GM23338 (cell line): ENCODE data around the gene FBRS. TPM values are rescaled to one million over a fixed set of nuclear protein-coding genes. Genes with fewer than 3 reads are reported as not detected.

ENCODE experiments used
- ATAC-seq: fragments of 200-7000 bp; cut with Tn5 transposase; 3 replicates; pipeline ENCODE4 v1.9.1; 2020
- DNase-seq: peaks from one replicate; pipeline ENCODE4 v3.0.0-alpha.2; 2015; ENCODE audit warnings: low spot score
- H2AFZ ChIP-seq: fragments of 200-600 bp; sonication (generic); 2 replicates; pipeline ENCODE4 v1.8.0; 2016; ENCODE audit warnings: antibody characterized with exemption, mild to moderate bottlenecking, moderate library complexity
- H3F3A ChIP-seq: fragments of 200-600 bp; sonication (generic); replicated peaks from 2 replicates; pipeline ENCODE4 v1.8.0; 2017; ENCODE audit warnings: antibody characterized with exemption, mixed run types, low read depth
- H3K27ac ChIP-seq: fragments of 200-600 bp; sonication (generic); 2 replicates; pipeline ENCODE4 v1.6.1; 2016; ENCODE audit warnings: low read depth
- H3K27me3 ChIP-seq: fragments of 200-600 bp; sonication (generic); 2 replicates; pipeline ENCODE4 v1.8.0; 2016; ENCODE audit warnings: mild to moderate bottlenecking, mixed run types, moderate library complexity; ENCODE audit not compliant: insufficient read depth
- H3K36me3 ChIP-seq: fragments of 200-600 bp; sonication (generic); 2 replicates; pipeline ENCODE4 v1.8.0; 2016; ENCODE audit warnings: mild to moderate bottlenecking; ENCODE audit not compliant: insufficient read depth
- H3K4me1 ChIP-seq: fragments of 200-600 bp; sonication (generic); 2 replicates; pipeline ENCODE4 v1.8.0; 2016; ENCODE audit warnings: mild to moderate bottlenecking, moderate library complexity; ENCODE audit not compliant: insufficient read depth
- H3K4me2 ChIP-seq: fragments of 200-600 bp; sonication (generic); 2 replicates; pipeline ENCODE4 v1.7.1; 2017; ENCODE audit warnings: mixed run types
- H3K4me3 ChIP-seq: fragments of 200-600 bp; sonication (generic); 2 replicates; pipeline ENCODE4 v1.6.1; 2016; ENCODE audit warnings: mixed run types
- H3K79me2 ChIP-seq: fragments of 200-600 bp; sonication (generic); replicated peaks from 2 replicates; pipeline ENCODE4 v1.8.0; 2017; ENCODE audit warnings: mild to moderate bottlenecking; ENCODE audit not compliant: insufficient read depth
- H3K9me2 ChIP-seq: fragments of 200-600 bp; sonication (generic); 2 replicates; pipeline ENCODE4 v1.8.0; 2017; ENCODE audit not compliant: insufficient read depth
- H4K20me1 ChIP-seq: fragments of 200-600 bp; sonication (generic); replicated peaks from 2 replicates; pipeline ENCODE4 v1.8.0; 2017; ENCODE audit warnings: mild to moderate bottlenecking; ENCODE audit not compliant: insufficient read depth
- H3K27ac Mint-ChIP-seq: 2 replicates; pipeline ENCODE4 v1.8.0; 2020; ENCODE audit warnings: inconsistent platforms, mild to moderate bottlenecking, moderate library complexity, mixed read lengths
- H3K27me3 Mint-ChIP-seq: 3 replicates; pipeline ENCODE4 v1.8.0; 2022; ENCODE audit warnings: low read depth, mild to moderate bottlenecking, moderate library complexity, mixed read lengths, inconsistent platforms; ENCODE audit not compliant: insufficient read depth, poor library complexity
- H3K36me3 Mint-ChIP-seq: 3 replicates; pipeline ENCODE4 v1.8.0; 2021; ENCODE audit warnings: low read depth, mild to moderate bottlenecking, inconsistent platforms, moderate library complexity, mixed read lengths
- H3K4me1 Mint-ChIP-seq: 3 replicates; pipeline ENCODE4 v1.8.0; 2020; ENCODE audit warnings: mild to moderate bottlenecking, inconsistent platforms, mixed read lengths
- H3K4me3 Mint-ChIP-seq: 3 replicates; pipeline ENCODE4 v1.8.0; 2021; ENCODE audit warnings: moderate library complexity, mild to moderate bottlenecking, inconsistent platforms, mixed read lengths
- H3K9me3 Mint-ChIP-seq: 3 replicates; pipeline ENCODE4 v1.8.0; 2020; ENCODE audit warnings: moderate library complexity, mild to moderate bottlenecking, inconsistent platforms, mixed read lengths
- CREB1 ChIP-seq: fragments of 250-450 bp; sonication (Bioruptor Pico); IDR thresholded peaks from 2 replicates; pipeline ENCODE4 v1.5.0; 2020; ENCODE audit warnings: low read depth, mild to moderate bottlenecking, moderate library complexity
- EZH2phosphoT487 ChIP-seq: fragments of 200-600 bp; sonication (generic); IDR thresholded peaks from one replicate; pipeline ENCODE4 v1.8.1; 2018; ENCODE audit warnings: antibody characterized with exemption; ENCODE audit not compliant: unreplicated experiment
- JUNB ChIP-seq: IDR thresholded peaks from one replicate; pipeline ENCODE4 v1.6.1; 2016; ENCODE audit warnings: antibody characterized with exemption; ENCODE audit not compliant: unreplicated experiment
- NANOG ChIP-seq: IDR thresholded peaks from 2 replicates; pipeline ENCODE4 v1.6.1; 2016; ENCODE audit warnings: antibody characterized with exemption, borderline replicate concordance
- ZNF114 ChIP-seq: fragments of 250-450 bp; sonication (Bioruptor Pico); IDR thresholded peaks from 2 replicates; pipeline ENCODE4 v1.5.0; 2020; ENCODE audit warnings: mild to moderate bottlenecking, moderate library complexity
- ZNF331 ChIP-seq: fragments of 250-450 bp; sonication (Bioruptor Pico); IDR thresholded peaks from 2 replicates; pipeline ENCODE4 v1.5.0; 2020; ENCODE audit warnings: low read depth, mild to moderate bottlenecking, moderate library complexity
- polyA plus RNA-seq: library from polyadenylated mRNA; unstranded; fragments of >200 nt; fragmentation: Nextera tagmentation; extraction: Ambion mirVana; gene quantifications from 2 replicates; pipeline ENCODE4 v1.2.1, GENCODE V29; 2016
- total RNA-seq: library from RNA; depleted of rRNA; stranded (reverse); fragments of >200 nt; shearing (Covaris generic); gene quantifications from 2 replicates; pipeline ENCODE4 v1.2.3, GENCODE V29; 2014
- TF ChIP-seq, protein P1 (sequence below): IDR thresholded peaks from one replicate; pipeline ENCODE4 v1.6.1; 2018; ENCODE audit warnings: antibody characterized with exemption; ENCODE audit not compliant: unreplicated experiment
- TF ChIP-seq, protein P2 (sequence below), 2 experiments: fragments of 200-600 bp in 1 of 2; sonication (generic) in 1 of 2; conservative IDR thresholded peaks; 2 replicates each; pipeline versions ENCODE4 v1.5.1 to v1.6.1; 2016 to 2017; ENCODE audit warnings: antibody characterized with exemption in 2 of 2, low read depth in 2 of 2, mild to moderate bottlenecking in 2 of 2, moderate library complexity in 1 of 2

Gene FBRS
- total and polyA plus RNA-seq, 2 experiments from 2014 or later: 2.3 to 7.2 TPM

DNA sequence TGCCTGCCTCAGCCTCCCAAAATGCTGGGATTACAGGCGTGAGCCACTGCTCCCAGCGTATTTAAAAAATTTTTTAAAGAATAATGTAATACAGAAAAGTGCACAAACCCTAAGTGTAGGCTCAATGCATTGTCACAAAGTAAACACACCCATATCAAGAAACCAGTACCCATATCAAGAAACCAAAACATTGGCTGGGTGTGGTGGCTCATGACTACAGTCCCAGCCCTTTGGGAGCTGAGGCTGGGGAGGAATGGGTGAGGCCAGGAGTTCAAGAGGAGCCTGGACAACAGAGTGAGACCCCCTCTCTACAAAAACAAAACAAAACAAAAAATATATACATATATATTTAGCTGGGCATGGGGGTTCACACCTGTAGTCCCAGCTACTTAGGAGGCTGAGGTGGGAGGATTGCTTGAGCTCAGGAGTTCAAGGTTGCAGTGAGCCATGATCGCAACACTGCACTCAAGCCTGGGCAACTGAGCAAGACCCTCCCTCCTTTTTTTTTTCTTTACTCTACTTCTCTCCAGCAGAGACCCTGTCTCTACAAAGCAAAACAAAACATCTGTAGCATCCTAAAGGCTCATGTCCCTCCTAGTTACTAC lies 16.8 kb upstream of the FBRS start:
- H3K4me2 ChIP-seq: no peak overlapping the region
- no peaks in the 10 kb centered on the region for H4K20me1 ChIP-seq
- no peak overlapping the region for H3K4me3 Mint-ChIP-seq
- H3K27me3 ChIP-seq: peaks cover 4% of the 10 kb centered on the region; the same call in 1 of the 2 replicates
- no peaks in the 10 kb centered on the region for H3K36me3 ChIP-seq
- H3K27ac Mint-ChIP-seq: no peak overlapping the region
- no peaks in the 10 kb centered on the region for H3K9me2 ChIP-seq
- TF ChIP-seq, protein P1, sequence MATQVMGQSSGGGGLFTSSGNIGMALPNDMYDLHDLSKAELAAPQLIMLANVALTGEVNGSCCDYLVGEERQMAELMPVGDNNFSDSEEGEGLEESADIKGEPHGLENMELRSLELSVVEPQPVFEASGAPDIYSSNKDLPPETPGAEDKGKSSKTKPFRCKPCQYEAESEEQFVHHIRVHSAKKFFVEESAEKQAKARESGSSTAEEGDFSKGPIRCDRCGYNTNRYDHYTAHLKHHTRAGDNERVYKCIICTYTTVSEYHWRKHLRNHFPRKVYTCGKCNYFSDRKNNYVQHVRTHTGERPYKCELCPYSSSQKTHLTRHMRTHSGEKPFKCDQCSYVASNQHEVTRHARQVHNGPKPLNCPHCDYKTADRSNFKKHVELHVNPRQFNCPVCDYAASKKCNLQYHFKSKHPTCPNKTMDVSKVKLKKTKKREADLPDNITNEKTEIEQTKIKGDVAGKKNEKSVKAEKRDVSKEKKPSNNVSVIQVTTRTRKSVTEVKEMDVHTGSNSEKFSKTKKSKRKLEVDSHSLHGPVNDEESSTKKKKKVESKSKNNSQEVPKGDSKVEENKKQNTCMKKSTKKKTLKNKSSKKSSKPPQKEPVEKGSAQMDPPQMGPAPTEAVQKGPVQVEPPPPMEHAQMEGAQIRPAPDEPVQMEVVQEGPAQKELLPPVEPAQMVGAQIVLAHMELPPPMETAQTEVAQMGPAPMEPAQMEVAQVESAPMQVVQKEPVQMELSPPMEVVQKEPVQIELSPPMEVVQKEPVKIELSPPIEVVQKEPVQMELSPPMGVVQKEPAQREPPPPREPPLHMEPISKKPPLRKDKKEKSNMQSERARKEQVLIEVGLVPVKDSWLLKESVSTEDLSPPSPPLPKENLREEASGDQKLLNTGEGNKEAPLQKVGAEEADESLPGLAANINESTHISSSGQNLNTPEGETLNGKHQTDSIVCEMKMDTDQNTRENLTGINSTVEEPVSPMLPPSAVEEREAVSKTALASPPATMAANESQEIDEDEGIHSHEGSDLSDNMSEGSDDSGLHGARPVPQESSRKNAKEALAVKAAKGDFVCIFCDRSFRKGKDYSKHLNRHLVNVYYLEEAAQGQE: no peak
- TF ChIP-seq, protein P2, sequence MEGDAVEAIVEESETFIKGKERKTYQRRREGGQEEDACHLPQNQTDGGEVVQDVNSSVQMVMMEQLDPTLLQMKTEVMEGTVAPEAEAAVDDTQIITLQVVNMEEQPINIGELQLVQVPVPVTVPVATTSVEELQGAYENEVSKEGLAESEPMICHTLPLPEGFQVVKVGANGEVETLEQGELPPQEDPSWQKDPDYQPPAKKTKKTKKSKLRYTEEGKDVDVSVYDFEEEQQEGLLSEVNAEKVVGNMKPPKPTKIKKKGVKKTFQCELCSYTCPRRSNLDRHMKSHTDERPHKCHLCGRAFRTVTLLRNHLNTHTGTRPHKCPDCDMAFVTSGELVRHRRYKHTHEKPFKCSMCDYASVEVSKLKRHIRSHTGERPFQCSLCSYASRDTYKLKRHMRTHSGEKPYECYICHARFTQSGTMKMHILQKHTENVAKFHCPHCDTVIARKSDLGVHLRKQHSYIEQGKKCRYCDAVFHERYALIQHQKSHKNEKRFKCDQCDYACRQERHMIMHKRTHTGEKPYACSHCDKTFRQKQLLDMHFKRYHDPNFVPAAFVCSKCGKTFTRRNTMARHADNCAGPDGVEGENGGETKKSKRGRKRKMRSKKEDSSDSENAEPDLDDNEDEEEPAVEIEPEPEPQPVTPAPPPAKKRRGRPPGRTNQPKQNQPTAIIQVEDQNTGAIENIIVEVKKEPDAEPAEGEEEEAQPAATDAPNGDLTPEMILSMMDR (conservative IDR thresholded peaks at IDR 0.05; ENCODE audit: low read depth in 2 of 2): no peak
- TF ChIP-seq JUNB (no peak), ZNF331 (no peak), ZNF114 (CRISPR knock-in tag) (no peak), NANOG (no peak)
- ATAC-seq: no peak
- H2AFZ ChIP-seq: no peak overlapping the region
- no peaks in the 10 kb centered on the region for H3K79me2 ChIP-seq
- no peaks in the 10 kb centered on the region for H3K9me3 Mint-ChIP-seq
- H3K27me3 Mint-ChIP-seq: peaks cover 8% of the 10 kb centered on the region
- H3K4me1 ChIP-seq: no peaks in the 10 kb centered on the region
- no peaks in the 10 kb centered on the region; the same call in 2 of the 3 replicates for H3K4me1 Mint-ChIP-seq
- H3K36me3 Mint-ChIP-seq: no peaks in the 10 kb centered on the region
- DNase-seq: no peak
- no peak overlapping the region for H3K4me3 ChIP-seq
- H3F3A ChIP-seq: no peaks in the 10 kb centered on the region
- no peak overlapping the region for H3K27ac ChIP-seq

DNA sequence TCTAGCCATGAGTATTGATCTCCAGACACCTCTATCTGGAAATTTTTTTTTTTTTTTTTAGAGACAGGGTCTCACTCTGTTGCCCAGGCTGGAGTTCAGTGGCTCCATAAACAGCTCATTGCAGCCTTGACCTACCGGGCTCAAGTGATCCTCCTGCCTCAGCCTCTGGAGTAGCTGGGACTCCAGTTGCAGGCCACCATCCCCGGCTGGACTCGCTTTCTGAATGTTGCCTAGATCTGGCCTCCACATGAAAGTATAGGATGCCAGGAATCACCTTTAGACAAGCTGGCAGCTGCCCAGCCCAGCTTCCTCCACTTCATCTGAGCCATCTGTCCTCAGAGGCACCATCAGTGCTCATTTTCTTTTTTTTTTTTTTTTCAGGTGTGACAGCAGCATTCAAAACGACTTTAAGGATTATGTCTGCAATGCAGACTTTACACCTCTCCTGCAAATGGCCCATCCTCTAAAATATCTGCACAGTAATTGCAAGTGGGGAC lies 13.8 kb upstream of the FBRS start:
- Histone ChIP-seq H3K27me3 (peaks cover 6% of the 10 kb centered on the region; the same call in 1 of the 2 replicates), H3F3A (no peaks in the 10 kb centered on the region), H3K4me3 (no peak overlapping the region), H4K20me1 (no peaks in the 10 kb centered on the region), H3K9me2 (no peaks in the 10 kb centered on the region), H3K4me1 (no peaks in the 10 kb centered on the region), H3K36me3 (no peaks in the 10 kb centered on the region), H2AFZ (no peak overlapping the region), H3K79me2 (no peaks in the 10 kb centered on the region), H3K4me2 (no peak overlapping the region), H3K27ac (no peak overlapping the region)
- Mint-ChIP-seq H3K4me3 (no peak overlapping the region), H3K9me3 (no peaks in the 10 kb centered on the region), H3K36me3 (no peaks in the 10 kb centered on the region), H3K27ac (no peak overlapping the region), H3K27me3 (peaks cover 12% of the 10 kb centered on the region), H3K4me1 (no peaks in the 10 kb centered on the region; the same call in 2 of the 3 replicates)
- no peak for TF ChIP-seq CREB1
- no peak for TF ChIP-seq EZH2phosphoT487
- DNase-seq: no peak
- ATAC-seq: no peak
